Measurements from ENCODE around the gene PARD3B.

Gene PARD3B

GRCh38 chr2:205596581-205596980 lies 1051.3 kb downstream of the PARD3B start:
- Mint-ChIP-seq H3K9me3 (peaks cover 18% of the 10 kb centered on the region), H3K27me3 (ENCODE audit: low read depth) (no peaks in the 10 kb centered on the region), H3K27ac (no peak overlapping the region), H3K4me3 (no peak overlapping the region), H3K36me3 (ENCODE audit: low read depth) (peaks cover 7% of the 10 kb centered on the region), H3K4me1 (peaks cover 5% of the 10 kb centered on the region)
- no peak for TF ChIP-seq CTCF (IDR thresholded peaks at IDR 0.05; ENCODE audit: unreplicated experiment in 3 of 3)

GRCh38 chr2:205605638-205606304 lies 1060.5 kb downstream of the PARD3B start:
- no peak overlapping the region for H3K27ac Mint-ChIP-seq
- peaks cover 25% of the 10 kb centered on the region for H3K4me1 Mint-ChIP-seq
- H3K27me3 Mint-ChIP-seq (ENCODE audit: low read depth): peaks cover 4% of the 10 kb centered on the region
- no peak for TF ChIP-seq CTCF (IDR thresholded peaks at IDR 0.05; ENCODE audit: unreplicated experiment in 3 of 3)
- peaks cover 44% of the 10 kb centered on the region for H3K9me3 Mint-ChIP-seq
- no peak overlapping the region for H3K4me3 Mint-ChIP-seq
- H3K36me3 Mint-ChIP-seq (ENCODE audit: low read depth): peaks cover 42% of the 10 kb centered on the region

- Mint-ChIP-seq H3K4me1 (peaks cover 31% of the 10 kb centered on the region), H3K9me3 (peaks cover 33% of the 10 kb centered on the region), H3K36me3 (ENCODE audit: low read depth) (peaks cover 32% of the 10 kb centered on the region), H3K4me3 (no peak overlapping the region), H3K27me3 (ENCODE audit: low read depth) (peaks cover 4% of the 10 kb centered on the region), H3K27ac (no peak overlapping the region)
- no peak for TF ChIP-seq CTCF (IDR thresholded peaks at IDR 0.05; ENCODE audit: unreplicated experiment in 3 of 3)
Observed at GRCh38 chr2:205607146-205607545, 1061.9 kb downstream of the PARD3B start.

- H3K27ac Mint-ChIP-seq: peak overlapping the region in 2 of 3 experiments; percentile 8 to 10
- no peak for TF ChIP-seq CTCF (IDR thresholded peaks at IDR 0.05; ENCODE audit: unreplicated experiment in 3 of 3)
- no peak overlapping the region for H3K4me3 Mint-ChIP-seq
- peaks cover 49% of the 10 kb centered on the region for H3K4me1 Mint-ChIP-seq
- H3K27me3 Mint-ChIP-seq (ENCODE audit: low read depth): peaks cover 4% of the 10 kb centered on the region
- peaks cover 19% of the 10 kb centered on the region for H3K36me3 Mint-ChIP-seq (ENCODE audit: low read depth)
- peaks cover 17% of the 10 kb centered on the region for H3K9me3 Mint-ChIP-seq
Observed at GRCh38 chr2:205609113-205609512, 1063.8 kb downstream of the PARD3B start.

- TF ChIP-seq CTCF (IDR thresholded peaks at IDR 0.05; ENCODE audit: unreplicated experiment in 3 of 3): no peak
- Mint-ChIP-seq H3K27me3 (ENCODE audit: low read depth) (peaks cover 4% of the 10 kb centered on the region), H3K4me3 (no peak overlapping the region), H3K4me1 (peaks cover 49% of the 10 kb centered on the region), H3K27ac (peak overlapping the region in 2 of 3 experiments; percentile 6 to 22), H3K36me3 (ENCODE audit: low read depth) (peaks cover 6% of the 10 kb centered on the region), H3K9me3 (peaks cover 5% of the 10 kb centered on the region)
Observed at GRCh38 chr2:205610437-205610836, 1065.2 kb downstream of the PARD3B start.

GRCh38 chr2:205612636-205613035 lies 1067.4 kb downstream of the PARD3B start:
- Mint-ChIP-seq H3K36me3 (ENCODE audit: low read depth) (peaks cover 6% of the 10 kb centered on the region), H3K27me3 (ENCODE audit: low read depth) (peaks cover 3% of the 10 kb centered on the region), H3K27ac (peak overlapping the region; percentile 71 to 82 (median 76)), H3K4me3 (no peak overlapping the region), H3K4me1 (peaks cover 70% of the 10 kb centered on the region), H3K9me3 (no peaks in the 10 kb centered on the region)
- TF ChIP-seq CTCF (IDR thresholded peaks at IDR 0.05; ENCODE audit: unreplicated experiment in 3 of 3): no peak

All from nephron (organoid).